GM18519 (cell line): ENCODE data around the gene PBX3.
"Not testable (repeated sequence)": the region's sequence is repeated elsewhere in the genome, so short reads cannot be mapped to it uniquely, and the experiment has no call there.

ENCODE experiments used
- ATAC-seq: cut with Tn5 transposase; IDR thresholded peaks from one replicate; pipeline ENCODE4 v1.9.1; 2021; ENCODE audit warnings: mild to moderate bottlenecking, moderate library complexity; ENCODE audit not compliant: unreplicated experiment, low FRiP score

The PBX3 gene

DNA sequence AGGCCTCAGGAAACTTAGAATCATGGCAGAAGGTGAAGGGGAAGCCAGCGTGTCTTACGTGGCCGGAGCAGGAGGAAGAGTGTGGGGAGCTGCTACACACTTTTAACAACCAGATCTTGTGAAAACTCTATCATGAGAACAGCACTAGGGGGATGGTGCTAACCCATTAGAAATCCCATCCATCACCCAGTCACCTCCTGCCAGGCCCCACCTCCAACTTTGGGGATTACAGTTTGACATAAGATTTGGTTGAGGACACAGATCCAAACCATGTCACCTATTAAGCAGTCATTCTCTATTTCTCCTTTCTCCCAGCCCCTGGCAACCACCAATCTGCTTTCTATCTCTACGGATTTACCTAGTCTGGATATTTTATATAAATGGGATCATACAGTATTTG is 26.9 kb downstream of the PBX3 start:
- ATAC-seq = no peak

DNA sequence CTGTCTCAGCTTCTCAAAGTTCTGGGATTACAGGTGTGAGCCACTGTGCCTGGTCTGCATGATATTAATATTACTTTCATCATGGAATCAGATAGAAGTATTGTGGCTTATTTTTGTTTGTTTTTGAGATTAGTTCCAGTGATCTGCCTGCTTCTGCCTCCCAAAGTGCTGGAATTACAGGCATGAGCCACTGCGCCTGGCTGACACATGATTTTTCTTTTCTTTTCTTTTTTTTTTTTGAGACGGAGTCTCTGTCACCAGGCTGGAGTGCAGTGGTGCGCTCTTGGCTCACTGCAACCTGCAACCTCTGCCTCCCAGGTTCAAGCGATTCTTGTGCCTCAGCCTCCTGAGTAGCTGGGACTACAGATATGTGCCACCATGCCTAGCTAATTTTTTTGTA is 29.6 kb downstream of the PBX3 start:
- ATAC-seq = not testable (repeated sequence)

DNA sequence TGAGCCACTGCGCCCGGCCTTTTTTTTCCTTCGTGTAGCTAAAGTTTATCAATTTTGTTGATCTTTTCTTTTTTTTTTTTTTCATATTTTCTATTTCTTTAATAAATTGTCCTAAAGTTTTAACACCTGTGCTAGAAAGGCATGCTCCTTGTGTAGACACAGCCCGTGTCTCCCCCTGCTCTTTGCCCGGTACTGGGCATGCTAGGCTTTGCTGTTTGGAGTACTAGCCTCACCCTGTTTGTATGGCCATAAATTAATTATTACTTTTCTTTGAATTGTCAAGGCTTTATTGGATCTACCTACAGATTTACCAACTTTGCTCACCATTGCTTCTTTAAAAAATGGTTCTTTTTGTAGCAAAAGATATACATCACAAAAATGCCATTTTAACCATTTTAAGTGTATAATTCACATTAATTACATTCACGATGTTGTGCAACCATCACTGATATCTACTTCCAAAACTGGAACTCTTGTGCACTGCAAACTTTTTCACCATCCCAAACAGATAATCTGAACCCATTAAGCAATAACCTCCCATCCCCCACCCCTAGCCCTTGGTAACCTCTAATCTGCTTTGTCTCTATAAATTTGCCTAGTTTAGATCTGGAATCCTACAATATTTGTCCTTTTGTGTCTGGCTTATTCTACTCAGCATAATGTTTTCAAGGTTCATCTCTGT is 31.5 kb downstream of the PBX3 start:
- not testable (repeated sequence) for ATAC-seq

DNA sequence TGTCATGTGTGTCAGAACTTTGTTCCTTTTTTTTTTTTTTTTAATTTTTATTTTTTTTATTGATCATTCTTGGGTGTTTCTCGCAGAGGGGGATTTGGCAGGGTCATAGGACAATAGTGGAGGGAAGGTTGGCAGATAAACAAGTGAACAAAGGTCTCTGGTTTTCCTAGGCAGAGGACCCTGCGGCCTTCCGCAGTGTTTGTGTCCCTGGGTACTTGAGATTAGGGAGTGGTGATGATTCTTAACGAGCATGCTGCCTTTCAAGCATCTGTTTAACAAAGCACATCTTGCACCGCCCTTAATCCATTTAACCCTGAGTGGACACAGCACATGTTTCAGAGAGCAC is 32.0 kb downstream of the PBX3 start:
- not testable (repeated sequence) for ATAC-seq

DNA sequence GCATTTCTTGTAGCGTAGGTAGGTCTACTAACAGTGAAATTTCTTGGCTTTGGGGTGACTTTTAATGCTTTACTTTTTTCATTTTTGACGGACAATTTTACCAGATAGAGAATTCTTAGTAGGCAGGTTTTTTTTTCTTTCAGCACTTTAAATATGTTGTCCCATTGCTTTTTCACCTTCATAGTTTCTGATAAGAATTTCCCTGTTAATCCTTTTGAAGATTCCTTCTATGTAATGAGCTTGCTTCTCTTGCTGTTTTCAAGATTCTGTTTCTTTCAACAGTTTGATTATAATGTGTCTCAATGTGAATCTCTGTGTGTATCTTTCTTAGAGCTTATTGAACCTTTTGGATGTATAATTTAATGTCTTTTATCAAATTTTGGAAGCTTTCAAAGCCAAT is 35.5 kb downstream of the PBX3 start:
- ATAC-seq = no peak

DNA sequence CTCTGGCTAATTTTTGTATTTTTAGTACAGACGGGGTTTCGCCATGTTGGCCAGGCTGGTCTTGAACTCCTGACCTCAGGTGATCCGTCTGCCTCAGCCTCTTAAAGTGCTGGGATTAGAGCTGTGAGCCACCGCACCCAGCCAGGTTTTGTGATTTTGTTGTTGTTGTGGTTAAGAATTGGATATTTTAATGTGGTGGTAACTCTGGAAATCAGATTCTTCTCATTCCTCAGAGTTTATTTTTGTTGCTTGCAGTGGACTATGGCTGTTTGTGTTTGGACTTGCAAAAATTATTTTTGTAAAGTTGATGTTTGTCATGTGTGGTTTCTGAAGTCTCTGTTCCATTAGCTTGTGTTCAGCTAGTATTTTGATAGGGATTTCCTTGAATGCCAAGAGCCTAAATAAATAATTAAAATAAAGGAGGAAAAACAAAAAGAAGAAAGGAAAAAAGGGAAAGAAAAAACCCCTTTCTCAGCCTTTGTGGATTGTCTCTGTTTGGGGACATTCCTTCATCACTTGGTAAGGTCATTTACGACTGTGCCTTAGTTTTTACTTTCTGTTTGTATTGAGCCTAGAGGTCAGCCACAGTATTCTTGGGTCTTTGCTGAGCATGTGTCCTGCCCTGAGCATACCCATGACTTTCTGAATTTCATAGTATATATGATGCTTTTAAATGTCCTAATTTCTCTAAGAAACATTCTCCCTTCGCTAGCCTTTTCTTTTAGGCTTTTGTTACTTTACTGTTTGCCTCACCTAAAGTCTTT is 37.3 kb downstream of the PBX3 start:
- no peak for ATAC-seq

DNA sequence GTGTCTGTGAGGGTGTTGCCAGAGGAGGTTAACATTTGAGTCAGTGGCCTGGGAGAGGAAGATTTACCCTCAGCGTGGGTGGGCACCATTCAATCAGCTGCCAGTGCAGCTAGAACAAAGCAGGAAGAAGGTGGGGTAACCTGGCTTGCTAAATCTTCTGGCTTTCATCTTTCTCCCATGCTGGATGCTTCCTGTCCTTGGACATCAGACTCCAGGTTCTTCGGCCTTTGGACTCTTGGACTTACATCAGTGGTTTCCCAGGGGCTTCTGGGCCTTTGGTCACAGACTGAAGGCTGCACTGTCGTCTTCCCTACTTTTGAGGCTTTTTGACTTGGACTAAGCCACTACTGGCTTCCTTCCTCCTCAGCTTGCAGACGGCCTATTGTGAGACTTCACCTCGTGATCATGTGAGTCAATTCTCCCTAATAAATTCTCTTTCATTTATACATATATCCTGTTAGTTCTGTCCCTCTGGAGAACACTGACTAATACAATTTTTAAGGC is 38.1 kb downstream of the PBX3 start:
- no peak for ATAC-seq

DNA sequence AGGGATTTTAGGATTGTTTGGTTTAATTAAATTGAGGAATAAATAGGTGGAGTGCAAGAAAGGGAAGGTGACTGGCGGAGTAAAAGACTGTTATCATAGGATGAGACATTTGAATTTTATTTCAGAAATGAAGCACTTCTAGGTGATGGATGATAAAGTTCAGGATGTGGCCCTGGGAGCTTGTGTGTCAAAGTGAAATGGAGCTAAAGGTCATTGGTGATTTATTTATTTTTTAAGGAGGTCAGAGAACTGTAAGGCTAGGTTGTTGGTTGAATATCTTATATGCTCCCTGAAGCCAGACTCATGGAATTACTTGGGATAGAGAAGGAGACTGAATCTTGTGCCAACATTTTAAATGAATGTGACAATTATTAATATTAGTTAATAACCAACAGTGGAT is 40.5 kb downstream of the PBX3 start:
- no peak for ATAC-seq

DNA sequence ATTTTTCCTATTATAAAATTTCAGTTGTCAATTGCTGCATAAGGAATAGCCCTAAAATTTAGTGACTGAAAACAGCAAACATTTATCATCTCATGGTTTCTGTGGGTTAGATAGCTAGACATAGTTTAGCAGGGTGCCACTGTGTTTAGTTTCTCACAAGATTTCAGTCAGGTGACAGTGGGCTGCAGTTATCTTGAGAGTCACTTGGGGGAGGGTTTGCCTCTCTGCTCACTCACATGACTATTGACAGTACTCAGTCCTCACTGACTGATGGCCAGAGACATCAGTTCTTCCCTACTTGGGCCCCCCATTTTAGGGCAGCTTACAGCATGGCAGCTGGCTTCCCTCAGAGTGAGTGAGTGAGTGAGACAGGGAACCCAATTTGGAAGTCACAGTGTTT is 42.0 kb downstream of the PBX3 start:
- no peak for ATAC-seq

DNA sequence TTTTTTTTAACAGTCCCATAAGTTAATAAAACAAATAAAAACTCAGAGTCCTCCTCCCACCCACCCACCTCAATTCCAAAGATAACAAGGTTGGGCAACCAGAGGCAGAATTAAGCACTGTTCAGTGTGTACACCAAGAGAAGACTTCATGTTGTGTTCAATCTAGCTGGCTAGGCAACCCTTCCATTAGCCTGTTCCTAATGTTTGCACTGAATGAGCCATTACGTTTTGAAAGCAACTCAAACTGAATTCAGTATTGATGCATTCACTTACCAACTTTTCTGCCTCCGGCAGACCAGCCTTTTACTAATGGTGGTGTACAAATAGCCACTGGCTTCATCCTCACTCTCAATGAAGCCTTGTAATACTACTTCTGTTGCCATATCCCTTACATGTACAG is 47.5 kb downstream of the PBX3 start:
- ATAC-seq = no peak

DNA sequence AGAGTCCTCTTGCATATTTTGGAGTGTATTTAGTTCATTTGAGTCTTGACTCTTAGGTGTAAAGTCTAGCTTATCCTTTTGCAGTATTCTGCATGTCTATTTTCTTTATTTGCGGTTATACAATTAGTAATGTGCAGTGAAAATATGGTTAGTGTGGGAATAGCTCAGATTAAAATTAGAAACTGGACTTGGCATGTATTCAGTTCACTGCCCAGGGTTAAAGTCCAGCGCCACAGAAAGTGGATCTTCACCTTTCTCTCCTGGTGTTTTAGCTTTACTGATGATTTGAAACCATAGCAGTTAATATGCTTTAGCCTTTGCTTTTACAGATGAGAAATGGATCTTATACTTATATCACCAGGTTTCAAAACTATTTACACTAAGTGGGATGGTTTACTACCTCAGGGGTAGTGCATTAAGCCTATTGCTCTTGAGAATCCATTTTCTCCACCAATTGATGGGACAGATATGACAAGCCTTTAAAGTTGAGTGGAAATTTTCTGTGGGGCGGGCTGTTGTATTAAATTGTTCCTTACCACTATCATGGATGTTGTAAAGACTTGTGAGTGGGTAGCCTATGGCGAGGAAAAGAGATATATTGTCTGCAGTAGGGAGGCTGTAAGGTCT is 48.9 kb downstream of the PBX3 start:
- no peak for ATAC-seq

DNA sequence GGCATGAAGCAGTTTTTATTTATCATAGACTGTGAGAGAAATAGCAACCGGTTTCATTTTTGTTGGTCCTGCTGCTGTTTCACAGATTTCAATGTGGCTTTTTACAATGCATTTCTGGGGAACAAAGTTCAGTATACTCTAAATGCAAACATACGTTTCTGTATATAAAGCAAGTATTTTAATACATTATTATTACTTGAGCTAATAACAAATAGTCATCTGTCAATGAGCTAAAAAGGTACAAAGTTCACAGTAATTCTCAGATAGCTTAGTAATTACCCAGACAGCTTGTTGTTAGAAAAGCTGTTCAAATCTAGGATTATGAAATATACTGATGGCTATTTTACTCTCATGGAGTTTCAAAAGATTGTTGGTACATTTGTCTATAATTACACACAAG is 50.8 kb downstream of the PBX3 start:
- ATAC-seq = no peak

DNA sequence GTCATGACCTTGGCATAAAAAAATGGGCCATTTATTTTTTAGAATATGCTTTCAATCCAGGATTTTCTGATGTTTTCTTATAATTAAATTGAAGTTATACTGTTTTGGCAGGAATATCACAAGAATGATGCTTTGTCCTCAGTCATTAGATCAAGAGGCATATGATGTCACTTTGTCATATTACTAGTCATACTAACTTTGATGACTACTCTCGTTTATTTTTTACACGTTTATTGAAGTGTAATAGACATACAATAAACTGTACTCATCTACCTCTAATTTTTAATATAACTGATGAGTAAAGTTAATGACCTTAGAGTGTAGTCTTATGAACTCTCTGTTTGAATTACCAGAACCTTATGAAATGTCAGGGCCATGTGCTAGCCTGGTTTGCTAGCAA is 56.4 kb downstream of the PBX3 start:
- no peak for ATAC-seq

DNA sequence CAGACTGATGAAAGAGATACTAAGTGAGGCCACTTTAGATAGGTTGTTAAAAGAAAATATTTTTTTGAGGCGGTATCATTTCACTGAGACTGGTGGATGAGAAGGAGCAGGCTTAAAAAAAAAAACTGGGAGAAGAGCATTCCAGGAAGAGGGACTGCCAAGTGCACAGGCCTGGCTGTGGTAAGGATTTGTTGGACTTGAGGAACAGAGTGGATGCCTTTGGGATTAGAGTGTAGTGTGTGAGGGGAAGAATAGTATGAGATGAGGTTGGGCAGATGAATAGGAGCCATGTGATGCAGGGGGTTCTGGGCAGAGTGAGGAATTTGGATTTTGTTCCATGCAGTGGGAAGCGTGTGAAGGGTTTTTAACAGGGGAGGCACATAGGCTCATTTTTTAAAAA is 57.9 kb downstream of the PBX3 start:
- no peak for ATAC-seq

DNA sequence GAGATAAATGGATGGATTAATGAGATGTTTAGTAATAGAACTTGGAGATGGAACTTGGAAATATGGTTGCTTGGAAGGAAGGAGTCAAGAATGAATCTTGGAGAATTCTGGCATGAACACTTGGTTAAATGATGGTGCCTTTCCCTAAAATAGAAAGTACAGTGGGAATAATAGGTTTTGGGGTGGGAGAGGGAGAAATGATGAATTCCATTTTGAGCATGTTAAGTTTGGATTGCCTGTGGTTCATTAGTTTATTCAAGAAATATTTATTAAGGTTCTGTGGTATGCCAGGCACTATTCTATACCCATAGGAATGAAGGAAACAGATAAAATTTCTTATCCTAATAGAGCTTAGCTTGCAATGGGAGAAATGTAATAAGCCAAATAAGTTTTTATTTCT is 58.4 kb downstream of the PBX3 start:
- no peak for ATAC-seq

DNA sequence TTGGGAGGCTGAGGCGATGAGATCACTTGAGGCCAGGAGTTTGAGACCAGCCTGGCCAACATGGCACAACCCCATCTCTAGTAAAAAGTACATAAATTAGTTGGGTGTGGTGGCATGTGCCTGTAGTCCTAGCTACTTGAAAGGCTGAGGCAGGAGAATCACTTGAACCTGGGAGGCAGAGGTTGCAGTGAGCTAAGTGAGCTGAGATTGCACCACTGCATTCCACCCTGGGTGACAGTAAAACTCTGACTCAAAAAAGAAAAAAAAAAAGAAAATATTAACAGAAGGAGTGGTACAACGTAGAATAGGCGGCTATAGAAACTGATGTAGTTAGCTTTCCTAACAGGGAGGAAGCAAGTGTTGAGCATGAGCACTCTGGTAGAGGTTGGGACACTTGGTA is 59.9 kb downstream of the PBX3 start:
- ATAC-seq = no peak

DNA sequence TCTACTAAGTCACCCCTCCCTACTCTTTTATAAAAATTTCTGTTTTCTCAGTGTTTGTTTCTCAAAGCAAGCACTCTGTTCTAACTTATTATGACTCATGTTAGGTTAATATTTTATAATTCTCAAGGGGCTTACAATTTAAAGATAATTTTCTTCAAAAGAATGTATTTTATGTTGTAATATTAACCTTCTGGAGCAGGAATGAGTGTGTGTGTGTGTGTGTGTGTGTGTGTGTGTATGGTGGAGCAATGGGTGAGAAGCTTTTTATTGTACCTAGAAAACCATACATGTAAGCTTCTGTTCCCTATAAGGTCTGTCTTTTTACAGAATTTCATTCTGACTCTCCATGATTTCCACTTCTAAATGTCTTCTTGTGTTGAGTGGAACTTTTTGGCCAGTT is 63.0 kb downstream of the PBX3 start:
- ATAC-seq = no peak

DNA sequence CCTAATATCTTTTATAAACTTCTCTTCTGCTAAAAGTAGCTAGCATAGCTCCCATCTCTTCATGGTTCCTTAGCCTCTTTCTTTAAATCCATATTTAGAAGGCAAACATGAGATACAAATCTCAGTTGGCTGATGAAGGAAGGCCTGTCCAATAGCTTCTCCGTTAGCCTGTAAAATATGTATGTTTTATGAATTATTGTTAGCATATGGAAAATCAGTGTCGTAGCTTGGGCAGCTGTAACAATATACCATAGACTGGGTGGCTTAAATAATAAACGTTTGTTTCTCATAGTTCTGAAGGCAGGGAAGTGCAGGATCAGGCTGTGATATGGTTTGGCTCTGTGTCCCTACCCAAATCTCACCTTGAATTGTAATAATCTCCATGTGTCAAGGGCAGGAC is 63.8 kb downstream of the PBX3 start:
- ATAC-seq = no peak

DNA sequence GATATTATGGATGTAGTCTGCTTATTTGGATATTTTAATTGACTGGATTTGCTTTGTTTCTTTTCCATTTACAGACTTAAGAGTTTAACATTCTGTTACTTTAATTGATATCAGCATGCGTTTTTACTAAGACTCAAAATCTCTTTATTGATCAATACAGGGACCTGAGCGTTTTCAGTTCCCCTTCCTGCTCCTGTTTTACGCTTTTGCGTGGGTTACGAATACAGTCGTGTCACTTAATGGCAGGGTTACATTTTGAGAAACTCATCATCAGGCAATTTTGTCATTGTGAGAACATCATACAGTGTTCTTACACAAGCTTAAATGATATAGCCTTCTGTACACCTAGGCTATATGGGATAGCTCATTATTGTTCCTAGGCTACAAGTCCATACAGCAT is 65.2 kb downstream of the PBX3 start:
- no peak for ATAC-seq

DNA sequence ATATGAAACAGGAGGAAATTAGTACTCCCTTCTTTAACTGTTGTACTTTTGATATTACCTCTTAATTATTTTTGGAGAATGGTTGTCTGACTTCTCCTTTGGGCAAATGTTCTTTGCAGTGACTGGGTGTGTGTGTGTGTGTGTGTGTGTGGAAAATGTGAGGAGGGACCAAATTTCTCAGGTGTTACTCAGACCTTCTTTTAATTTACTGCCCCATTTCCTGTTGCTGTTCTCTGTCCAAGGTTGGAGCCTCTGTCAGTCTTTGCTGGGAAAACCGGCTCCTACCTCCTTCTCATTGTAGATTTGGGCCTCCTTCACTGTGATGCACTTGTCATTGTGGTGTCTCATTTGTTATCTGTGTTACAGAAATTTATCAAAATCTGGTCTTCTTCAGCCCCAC is 68.4 kb downstream of the PBX3 start:
- no peak for ATAC-seq

DNA sequence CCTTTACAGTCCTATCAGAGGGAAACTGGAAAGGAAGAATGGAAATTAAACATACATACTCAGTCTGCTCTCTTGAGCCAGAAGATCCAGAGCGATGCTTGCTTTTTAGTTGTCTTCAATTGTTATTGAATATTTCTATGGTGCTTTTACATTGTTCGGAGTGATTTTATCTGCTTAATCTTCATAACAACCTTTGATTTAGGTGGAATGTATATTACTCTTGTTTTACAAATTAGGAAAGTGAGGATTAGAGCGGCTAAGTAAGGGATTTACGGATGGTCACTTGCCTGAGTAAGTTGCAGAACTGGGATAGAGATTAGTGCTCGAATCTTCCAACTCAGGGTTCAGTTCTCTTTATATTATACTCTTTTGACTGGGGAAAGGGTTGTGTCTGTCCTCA is 69.1 kb downstream of the PBX3 start:
- no peak for ATAC-seq
